ENCODE data around the gene IL16. TPM values are rescaled to one million over a fixed set of nuclear protein-coding genes. Genes with fewer than 3 reads are reported as not detected.

IL16 gene
- total RNA-seq, 1 experiment from 2014 or later: not detected

DNA sequence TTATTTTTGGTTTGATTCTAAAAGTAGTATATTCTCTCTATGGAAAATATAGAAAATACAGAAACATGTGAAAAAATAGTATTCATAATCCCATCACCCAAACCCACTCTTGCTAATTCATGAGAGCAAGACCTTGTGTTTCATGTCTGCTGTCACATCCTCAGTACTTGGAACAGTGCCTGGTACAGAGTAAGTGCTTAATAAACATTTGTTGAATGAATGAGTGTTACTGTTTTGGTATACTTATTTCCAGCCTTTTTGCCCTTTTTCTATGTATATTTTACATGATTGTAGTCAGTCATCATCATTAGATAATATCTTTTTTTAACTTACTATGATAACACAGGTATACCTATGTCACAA is 59.3 kb downstream of the IL16 start:
- DNase-seq (ENCODE audit: low read depth): no peak

GRCh38 chr15:81256916-81257315 is 60.2 kb downstream of the IL16 start:
- DNase-seq (ENCODE audit: low read depth): no peak

GRCh38 chr15:81257435-81257834 is 60.8 kb downstream of the IL16 start:
- DNase-seq (ENCODE audit: low read depth): no peak

- no peak for DNase-seq (ENCODE audit: low read depth)
Observed at GRCh38 chr15:81258455-81258854, 61.8 kb downstream of the IL16 start.

- DNase-seq (ENCODE audit: low read depth): no peak
Observed at GRCh38 chr15:81259760-81260298, 63.1 kb downstream of the IL16 start.

DNA sequence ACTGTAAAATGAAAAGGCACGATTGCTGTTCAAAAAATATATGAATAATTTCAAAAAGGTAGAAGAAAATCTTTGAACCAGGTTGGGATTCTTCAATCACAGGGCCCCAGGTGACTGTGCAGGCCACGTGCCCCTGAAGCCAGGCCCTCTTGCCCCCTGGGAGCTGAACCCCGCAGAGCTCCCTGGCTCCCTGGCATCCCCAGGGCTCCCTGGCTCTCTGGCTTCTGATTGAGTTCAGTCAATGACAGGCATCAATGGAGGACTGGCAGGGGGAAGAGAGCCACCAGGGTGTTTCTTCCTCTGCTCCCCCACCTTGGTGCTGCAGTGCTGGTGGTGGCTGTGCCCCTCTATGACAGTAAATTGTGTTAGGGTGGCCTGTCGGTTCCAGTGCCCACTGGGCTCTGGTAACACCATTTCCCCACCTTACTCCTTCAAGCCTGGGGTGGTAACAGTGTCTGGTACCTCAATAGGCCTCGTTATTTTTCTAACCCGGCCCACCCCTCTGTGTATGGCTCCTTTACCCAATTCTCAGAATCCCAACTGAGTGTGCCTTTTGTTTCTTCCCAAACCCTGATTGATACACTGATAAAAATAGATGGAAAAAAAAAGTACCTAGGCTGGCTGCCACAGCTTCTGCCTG is 64.6 kb downstream of the IL16 start:
- no peak for DNase-seq (ENCODE audit: low read depth)

DNA sequence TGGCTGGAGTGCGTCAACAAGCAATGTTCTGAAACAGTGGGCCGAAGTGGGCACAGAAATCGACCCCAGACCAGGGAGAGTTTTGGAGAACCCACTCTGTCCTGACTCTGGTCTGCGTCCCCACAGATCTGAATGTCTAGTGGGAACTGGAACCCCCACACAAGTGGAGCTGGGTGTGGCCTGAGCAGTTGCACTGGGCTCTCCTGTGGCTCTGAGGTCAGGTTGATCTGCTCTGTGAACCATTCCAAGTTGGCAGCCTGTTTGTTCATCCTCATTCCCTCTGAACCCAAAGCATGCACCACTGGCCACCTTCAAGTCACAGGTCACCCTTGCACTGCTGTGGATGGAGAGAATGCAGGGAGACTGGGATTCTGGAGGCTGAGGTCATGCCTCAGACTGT is 66.8 kb downstream of the IL16 start:
- DNase-seq (ENCODE audit: low read depth): no peak

DNA sequence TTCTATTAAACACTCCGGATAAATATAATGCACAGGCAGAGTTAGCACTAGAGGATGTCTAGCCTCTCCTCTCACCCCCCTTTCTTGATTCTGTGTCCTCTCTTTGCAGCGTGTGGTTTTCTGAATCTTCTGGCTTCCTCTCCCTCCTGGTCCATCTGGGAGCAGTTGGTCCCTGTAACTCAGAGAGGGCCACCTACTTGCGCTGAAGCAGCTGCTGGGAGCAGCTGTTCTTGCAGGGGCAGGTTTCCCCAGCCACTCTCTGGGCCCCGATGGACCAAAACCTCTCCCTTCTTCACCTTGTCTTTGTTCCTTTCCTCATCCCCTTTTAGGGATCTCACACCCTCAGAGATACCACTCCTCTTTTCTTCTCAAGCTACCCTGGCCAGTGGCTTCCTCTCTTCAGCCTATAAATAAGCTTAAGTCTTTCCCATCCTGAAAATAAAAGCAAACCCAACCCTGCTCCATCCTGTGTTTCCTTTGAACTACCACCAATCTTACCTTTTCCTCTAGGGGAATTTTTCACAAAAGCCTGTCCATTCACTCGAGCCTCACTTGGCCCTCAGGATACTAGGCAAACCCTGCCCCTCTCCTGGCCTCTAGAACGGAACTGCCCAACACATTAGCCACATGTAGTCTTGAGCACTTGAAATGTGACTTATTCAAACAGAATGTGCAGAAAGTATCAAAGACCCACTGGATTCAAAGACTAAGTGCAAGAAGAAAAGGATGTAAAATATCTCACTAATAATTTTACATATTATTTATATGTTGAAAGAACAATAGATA is 67.6 kb downstream of the IL16 start:
- no peak for DNase-seq (ENCODE audit: low read depth)

DNA sequence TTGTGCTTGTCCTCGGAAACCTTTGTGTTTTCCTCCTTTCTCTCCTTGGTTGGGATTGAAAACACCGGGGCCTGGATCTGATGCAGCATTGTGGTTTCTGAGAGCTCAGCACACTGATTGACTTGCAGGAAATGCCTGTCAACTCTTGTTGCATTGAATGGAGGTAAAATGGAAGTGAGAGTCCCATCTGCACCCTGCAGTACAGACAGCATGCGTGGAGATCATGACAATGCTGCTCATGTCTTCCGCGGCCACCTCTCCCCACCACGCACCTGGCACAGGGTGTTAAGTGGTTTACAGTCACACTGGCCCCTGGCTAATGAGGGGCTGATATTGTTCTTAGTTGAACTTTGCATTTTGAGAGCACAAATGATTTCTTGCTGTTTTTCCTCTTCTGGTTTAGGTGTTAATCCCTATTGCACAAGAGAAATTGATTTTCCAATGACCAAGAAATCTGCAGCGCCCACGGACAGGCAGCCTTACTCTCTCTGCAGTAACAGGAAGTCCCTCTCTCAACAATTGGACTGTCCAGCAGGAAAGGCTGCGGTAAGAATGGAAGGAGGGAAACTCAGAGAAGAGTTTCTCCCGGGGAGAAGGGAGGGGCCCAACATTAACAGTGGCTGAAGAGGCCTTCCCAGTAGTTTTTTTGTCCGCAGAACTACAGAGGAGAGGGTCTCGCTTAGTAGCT is 68.7 kb downstream of the IL16 start:
- DNase-seq (ENCODE audit: low read depth): no peak

DNA sequence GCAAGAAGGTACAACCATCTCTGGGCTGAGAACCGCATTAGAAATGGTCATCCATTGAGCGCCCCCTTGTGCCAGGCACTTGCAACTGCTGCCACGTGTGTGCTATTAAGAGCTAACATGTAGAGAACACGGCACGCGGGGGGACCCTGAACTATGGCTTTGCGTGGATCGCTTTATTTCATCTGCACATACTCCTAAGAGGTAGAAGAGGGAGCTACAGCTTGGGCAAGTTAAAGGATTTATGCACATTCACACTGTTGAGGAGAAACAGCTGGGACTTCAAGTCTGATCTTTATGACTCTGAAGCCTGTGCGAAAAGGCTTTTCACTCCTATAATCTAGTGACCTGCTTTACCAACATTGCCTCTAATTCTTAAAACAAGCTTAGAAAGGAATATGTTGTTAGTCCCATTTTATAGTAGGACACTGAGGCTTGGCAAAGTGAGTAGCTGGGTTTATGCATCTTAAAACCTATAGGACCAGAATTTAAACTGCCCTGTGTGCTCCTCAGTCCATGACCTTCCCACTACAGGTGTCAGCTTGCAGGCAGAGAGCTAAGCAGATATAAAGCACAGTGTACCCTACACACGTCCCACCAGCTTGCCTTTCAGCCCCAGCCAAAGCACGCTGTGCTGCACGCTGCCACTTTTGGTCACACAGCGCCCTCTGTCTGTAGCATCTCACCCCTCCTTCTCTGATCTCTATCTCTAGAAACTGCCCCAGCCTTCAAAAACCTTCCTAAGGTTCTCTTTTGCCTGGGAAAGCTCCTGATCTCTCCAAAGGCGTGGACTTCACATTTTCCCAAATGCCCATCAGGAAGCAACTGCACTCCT is 69.5 kb downstream of the IL16 start:
- DNase-seq (ENCODE audit: low read depth): peak; percentile 85

DNA sequence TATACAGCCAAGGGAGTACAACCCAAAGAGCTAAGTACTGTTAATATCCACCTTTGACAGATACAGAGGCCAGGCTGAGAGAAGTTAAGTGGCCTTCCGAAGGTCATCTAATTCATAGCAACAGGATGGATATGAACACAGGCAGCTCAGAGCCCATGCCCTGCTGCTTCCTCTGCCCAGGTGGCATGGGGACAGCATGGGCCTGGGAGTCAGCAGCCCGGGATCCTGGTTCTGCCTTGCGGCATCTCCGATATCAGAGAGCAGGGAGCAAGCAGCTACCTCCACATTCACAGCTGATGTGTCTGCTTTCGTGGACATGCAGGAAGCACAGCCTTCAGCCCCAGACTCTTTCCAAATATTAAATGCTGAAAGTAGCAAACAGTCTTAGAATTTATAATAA is 71.7 kb downstream of the IL16 start:
- no peak for DNase-seq (ENCODE audit: low read depth)

GRCh38 chr15:81268881-81269601 is 72.4 kb downstream of the IL16 start:
- DNase-seq (ENCODE audit: low read depth): no peak

- DNase-seq (ENCODE audit: low read depth): no peak
Observed at GRCh38 chr15:81270188-81270587, 73.5 kb downstream of the IL16 start.

- peak; percentile 17 for DNase-seq (ENCODE audit: low read depth)
Observed at GRCh38 chr15:81270781-81271491, 74.3 kb downstream of the IL16 start.

DNA sequence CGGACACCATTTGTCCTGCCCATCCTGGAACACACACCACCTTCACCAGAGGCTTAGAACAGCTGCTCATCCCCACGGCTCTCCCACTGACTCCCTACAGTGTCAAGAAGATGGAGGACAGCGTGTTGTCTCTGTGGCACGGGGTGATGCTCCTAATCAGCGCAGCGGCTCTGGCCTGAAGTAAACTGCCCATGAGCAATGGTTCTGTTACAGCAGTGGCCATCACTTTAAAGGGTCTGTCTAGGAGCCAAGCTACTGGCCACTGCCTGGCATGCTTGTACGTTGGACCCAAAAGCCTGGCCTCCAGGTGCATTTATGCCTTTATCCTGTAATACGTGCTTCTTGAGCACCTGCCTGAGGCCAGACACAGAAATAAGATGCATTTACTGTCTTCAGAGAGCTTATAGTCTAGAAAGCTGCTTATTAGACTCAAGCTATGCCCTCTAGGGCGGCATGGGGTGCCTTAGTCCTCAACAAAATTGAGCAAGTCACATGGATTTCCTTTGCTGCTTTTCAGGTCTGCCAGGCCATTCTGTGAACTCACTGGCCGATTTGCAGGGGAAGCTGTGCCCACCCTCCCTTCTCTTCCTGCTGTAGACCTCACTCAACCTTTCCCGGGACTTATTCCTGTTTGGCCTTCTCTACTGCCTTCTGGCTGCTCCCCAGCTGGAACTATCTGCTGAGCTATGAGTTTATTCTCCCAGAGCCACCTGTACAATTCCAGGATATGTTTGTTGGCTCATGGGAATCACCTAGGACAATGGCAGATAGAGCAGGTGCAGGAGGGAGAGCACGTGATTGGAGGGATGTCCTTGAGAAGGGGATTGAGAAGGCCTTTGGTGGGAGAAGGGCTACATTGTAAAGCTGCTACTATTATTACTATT is 75.3 kb downstream of the IL16 start:
- no peak for DNase-seq (ENCODE audit: low read depth)

- DNase-seq (ENCODE audit: low read depth): no peak
Observed at GRCh38 chr15:81273200-81273599, 76.5 kb downstream of the IL16 start.

DNA sequence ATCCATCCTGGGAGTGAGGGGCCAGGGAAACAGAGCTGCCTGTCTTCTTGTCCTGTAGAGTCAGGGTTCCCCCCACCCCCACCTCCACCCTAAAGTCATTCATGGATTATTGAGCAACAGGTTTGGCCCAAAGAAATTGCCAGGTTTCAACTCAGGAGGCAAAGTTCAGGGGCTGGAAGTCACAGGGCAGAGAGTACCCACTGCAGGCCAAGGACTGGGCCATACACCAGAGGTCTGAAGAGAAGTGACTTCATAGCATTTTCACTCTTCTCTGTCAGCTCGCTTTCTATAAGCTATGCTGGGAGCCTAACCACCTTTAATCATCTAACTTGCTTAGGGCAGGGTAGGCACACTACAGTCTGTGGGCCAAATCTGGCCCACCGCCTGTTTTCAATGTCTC is 77.2 kb downstream of the IL16 start:
- DNase-seq (ENCODE audit: low read depth): no peak

GRCh38 chr15:81274255-81274654 is 77.6 kb downstream of the IL16 start:
- DNase-seq (ENCODE audit: low read depth): no peak

- DNase-seq (ENCODE audit: low read depth): peak; percentile 81
Observed at GRCh38 chr15:81274931-81275707, 78.4 kb downstream of the IL16 start.

Data from Daoy (cell line).